Measurements from ENCODE around the gene FUZ.

DNA sequence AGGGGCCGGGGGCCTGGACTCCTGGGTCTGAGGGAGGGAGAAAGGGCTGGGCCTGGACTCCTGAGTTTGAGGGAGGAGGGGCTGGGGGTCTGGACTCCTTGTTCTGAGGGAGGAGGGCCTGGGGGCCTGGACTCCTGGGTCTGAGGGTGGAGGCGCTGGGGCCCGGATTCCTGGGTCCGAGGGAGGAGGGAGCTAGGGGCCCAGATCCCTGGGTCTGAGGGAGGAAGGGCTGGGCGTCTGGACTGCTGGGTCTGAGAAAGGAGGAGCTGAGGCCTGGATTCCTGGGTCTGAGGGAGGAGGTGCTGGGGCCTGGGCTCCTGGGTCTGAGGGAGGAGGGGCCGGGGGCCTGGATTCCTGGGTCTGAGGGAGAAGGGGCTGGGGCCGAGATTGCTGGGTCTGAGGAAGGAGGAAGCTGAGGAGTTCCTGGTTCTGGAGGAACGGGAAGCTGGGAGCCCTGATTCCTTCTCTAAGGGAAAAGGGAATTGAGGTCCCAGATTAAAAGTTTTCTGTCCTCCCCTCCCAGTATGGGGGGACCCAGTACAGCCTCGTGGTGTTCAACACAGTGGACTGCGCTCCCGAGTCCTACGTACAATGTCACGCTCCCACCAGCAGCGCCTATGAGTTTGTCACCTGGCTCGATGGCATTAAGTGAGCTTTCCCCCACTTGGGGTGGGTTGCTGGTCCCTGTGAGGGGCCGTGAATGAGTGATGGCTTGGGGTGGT lies 5.7 kb upstream of the FUZ start:
- TF ChIP-seq, protein P1, sequence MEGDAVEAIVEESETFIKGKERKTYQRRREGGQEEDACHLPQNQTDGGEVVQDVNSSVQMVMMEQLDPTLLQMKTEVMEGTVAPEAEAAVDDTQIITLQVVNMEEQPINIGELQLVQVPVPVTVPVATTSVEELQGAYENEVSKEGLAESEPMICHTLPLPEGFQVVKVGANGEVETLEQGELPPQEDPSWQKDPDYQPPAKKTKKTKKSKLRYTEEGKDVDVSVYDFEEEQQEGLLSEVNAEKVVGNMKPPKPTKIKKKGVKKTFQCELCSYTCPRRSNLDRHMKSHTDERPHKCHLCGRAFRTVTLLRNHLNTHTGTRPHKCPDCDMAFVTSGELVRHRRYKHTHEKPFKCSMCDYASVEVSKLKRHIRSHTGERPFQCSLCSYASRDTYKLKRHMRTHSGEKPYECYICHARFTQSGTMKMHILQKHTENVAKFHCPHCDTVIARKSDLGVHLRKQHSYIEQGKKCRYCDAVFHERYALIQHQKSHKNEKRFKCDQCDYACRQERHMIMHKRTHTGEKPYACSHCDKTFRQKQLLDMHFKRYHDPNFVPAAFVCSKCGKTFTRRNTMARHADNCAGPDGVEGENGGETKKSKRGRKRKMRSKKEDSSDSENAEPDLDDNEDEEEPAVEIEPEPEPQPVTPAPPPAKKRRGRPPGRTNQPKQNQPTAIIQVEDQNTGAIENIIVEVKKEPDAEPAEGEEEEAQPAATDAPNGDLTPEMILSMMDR (IDR thresholded peaks at IDR 0.05), result no peak
- no peak for TF ChIP-seq EZH2 (IDR thresholded peaks at IDR 0.05; ENCODE audit: borderline replicate concordance, insufficient read depth, low read depth, low read length, poor library complexity, severe bottlenecking)
